H1 (cell line): ENCODE results near the gene IRF4.

Source experiments
- EZH2 ChIP-seq: fragments of 200-600 bp; sonication (generic); IDR thresholded peaks from 2 replicates; pipeline ENCODE4 v1.7.1; 2012; ENCODE audit warnings: low read depth, mild to moderate bottlenecking, moderate library complexity, low read length, inconsistent platforms; ENCODE audit not compliant: severe bottlenecking
- POLR2A ChIP-seq, 2 experiments: IDR thresholded peaks; 1 replicate in 1 of 2; 2 replicates in 1 of 2; pipeline ENCODE4 v1.6.1; 2011; ENCODE audit warnings: low read depth in 2 of 2, low read length in 2 of 2, mild to moderate bottlenecking in 2 of 2; ENCODE audit errors: control extremely low read depth in 1 of 2
- RFX5 ChIP-seq: IDR thresholded peaks from 2 replicates; pipeline ENCODE4 v1.6.1; 2011; ENCODE audit warnings: low read depth, low read length, improper control_type of control experiment, borderline replicate concordance
- SAP30 ChIP-seq: fragments of 300-600 bp; sonication (generic); IDR thresholded peaks from 2 replicates; pipeline ENCODE4 v1.7.1; 2012; ENCODE audit warnings: low read length, moderate library complexity, mild to moderate bottlenecking, inconsistent platforms; ENCODE audit not compliant: insufficient read depth, insufficient replicate concordance
- TEAD4 ChIP-seq: IDR thresholded peaks from 2 replicates; pipeline ENCODE4 v1.6.1; 2012; ENCODE audit warnings: low read depth, low read length, inconsistent platforms, mixed read lengths
- TF ChIP-seq, protein P1 (sequence below): IDR thresholded peaks from 2 replicates; pipeline ENCODE4 v1.6.1; 2012; ENCODE audit warnings: inconsistent platforms
- TF ChIP-seq, protein P2 (sequence below), 3 experiments: IDR thresholded peaks; 1 replicate in 2 of 3; 2 replicates in 1 of 3; pipeline versions ENCODE4 v1.5.1 to v1.6.1; 2011; ENCODE audit warnings: low read length in 3 of 3, mild to moderate bottlenecking in 3 of 3, inconsistent platforms in 2 of 3, low read depth in 1 of 3, moderate library complexity in 1 of 3; ENCODE audit not compliant: insufficient read depth in 1 of 3; ENCODE audit errors: control extremely low read depth in 1 of 3
- TF ChIP-seq, protein P3 (sequence below): IDR thresholded peaks from 2 replicates; pipeline ENCODE4 v1.6.1; 2011; ENCODE audit warnings: low read length, improper control_type of control experiment

DNA sequence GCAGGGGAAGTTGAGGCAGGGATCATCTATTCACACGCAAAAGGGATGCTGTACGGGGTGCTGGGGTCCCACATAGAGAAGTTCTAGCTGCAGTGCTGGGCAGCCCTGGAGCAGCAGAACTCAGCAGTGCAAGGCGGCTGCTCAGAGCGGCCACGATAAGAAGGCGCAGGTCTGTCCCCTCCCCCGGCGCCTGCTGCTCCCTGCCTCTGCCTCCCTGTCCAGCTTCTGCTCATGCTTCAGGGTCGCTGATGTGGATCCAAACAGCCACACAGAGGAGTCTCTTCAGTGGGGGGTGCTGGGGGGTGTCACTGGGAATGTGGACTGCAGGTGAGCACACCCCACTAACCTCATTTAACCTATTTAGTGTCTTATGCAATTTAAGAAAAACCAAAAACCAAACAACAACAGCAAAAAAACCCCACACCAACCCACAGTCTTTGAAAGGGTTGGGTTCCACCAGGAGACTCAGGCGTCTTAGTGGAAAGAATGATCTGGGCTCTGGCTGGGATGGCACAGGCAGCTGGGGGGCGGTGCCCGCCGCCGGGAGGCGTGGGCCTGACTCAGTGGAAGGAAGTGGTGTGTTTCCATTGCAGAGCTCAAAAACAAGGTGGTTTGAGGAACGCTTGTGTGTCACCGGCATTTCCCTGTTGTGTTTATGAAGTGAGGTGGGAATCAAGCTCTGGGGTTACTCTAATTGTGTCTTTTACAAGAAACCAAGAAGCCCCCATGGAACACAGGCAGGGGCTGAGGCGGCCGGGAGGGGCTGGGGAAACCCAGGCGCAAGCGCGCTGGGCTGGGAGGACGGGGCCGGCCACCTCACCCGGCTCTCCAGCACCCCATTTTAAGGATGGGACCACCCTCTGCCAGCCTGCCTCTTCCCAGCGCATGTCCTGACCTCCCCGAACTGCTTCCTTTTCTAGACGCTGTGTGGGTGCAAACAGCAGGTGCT, 55.1 kb downstream of the IRF4 start:
- TF ChIP-seq POLR2A (IDR thresholded peaks at IDR 0.05; ENCODE audit: control extremely low read depth in 1 of 2, low read depth in 2 of 2, low read length in 2 of 2) (no peak), EZH2 (no peak), SAP30 (no peak), RFX5 (no peak), TEAD4 (no peak)
- TF ChIP-seq, protein P1, sequence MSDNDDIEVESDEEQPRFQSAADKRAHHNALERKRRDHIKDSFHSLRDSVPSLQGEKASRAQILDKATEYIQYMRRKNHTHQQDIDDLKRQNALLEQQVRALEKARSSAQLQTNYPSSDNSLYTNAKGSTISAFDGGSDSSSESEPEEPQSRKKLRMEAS: no peak
- TF ChIP-seq, protein P2, sequence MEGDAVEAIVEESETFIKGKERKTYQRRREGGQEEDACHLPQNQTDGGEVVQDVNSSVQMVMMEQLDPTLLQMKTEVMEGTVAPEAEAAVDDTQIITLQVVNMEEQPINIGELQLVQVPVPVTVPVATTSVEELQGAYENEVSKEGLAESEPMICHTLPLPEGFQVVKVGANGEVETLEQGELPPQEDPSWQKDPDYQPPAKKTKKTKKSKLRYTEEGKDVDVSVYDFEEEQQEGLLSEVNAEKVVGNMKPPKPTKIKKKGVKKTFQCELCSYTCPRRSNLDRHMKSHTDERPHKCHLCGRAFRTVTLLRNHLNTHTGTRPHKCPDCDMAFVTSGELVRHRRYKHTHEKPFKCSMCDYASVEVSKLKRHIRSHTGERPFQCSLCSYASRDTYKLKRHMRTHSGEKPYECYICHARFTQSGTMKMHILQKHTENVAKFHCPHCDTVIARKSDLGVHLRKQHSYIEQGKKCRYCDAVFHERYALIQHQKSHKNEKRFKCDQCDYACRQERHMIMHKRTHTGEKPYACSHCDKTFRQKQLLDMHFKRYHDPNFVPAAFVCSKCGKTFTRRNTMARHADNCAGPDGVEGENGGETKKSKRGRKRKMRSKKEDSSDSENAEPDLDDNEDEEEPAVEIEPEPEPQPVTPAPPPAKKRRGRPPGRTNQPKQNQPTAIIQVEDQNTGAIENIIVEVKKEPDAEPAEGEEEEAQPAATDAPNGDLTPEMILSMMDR (IDR thresholded peaks at IDR 0.05; ENCODE audit: control extremely low read depth in 1 of 3, insufficient read depth in 1 of 3, low read depth in 1 of 3, low read length in 3 of 3): no peak
- TF ChIP-seq, protein P3, sequence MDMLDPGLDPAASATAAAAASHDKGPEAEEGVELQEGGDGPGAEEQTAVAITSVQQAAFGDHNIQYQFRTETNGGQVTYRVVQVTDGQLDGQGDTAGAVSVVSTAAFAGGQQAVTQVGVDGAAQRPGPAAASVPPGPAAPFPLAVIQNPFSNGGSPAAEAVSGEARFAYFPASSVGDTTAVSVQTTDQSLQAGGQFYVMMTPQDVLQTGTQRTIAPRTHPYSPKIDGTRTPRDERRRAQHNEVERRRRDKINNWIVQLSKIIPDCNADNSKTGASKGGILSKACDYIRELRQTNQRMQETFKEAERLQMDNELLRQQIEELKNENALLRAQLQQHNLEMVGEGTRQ: no peak
